Right ventricle myocardium superior (tissue), 1 donor: ENCODE results near the gene RNF39. TPM values are rescaled to one million over a fixed set of nuclear protein-coding genes. Genes with fewer than 3 reads are reported as not detected.
"Not testable (repeated sequence)": the region's sequence is repeated elsewhere in the genome, so short reads cannot be mapped to it uniquely, and the experiment has no call there.

Experiments
- ATAC-seq: fragments of 200-7000 bp; cut with Tn5 transposase; one replicate; pipeline ENCODE4 v1.9.1; 2020; ENCODE audit warnings: mild to moderate bottlenecking; ENCODE audit not compliant: poor library complexity
- DNase-seq: peaks from one replicate; pipeline ENCODE4 v3.0.0-alpha.2; 2020
- intact Hi-C: fragments of 100-400 bp; cut with DNase I; formaldehyde crosslinking; loops from one replicate; pipeline ENCODE4 v1.11.2; 2022
- long read RNA-seq: library from polyadenylated mRNA; unstranded; transcript quantifications from one replicate; pipeline ENCODE4 v2.0.0, GENCODE V29; 2021
- total RNA-seq: library from RNA; stranded (reverse); fragmentation: NEBNext Ultra II Directional; extraction: Animal tissue kit (Norgen Biotek cat#: 25700); gene quantifications from one replicate; pipeline ENCODE4 v1.2.1, GENCODE V29; 2021
- donor health status: DM: no; HTN: yes; CAD: no; lungs with severe emphysema.

RNF39 gene, protein sequence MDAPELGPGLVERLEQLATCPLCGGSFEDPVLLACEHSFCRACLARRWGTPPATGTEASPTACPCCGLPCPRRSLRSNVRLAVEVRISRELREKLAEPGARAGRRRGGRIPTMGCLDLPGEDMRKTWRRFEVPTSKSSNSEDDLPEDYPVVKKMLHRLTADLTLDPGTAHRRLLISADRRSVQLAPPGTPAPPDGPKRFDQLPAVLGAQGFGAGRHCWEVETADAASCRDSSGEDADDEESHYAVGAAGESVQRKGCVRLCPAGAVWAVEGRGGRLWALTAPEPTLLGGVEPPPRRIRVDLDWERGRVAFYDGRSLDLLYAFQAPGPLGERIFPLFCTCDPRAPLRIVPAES
- total RNA-seq = not detected
- long read RNA-seq = 0 reads

DNA sequence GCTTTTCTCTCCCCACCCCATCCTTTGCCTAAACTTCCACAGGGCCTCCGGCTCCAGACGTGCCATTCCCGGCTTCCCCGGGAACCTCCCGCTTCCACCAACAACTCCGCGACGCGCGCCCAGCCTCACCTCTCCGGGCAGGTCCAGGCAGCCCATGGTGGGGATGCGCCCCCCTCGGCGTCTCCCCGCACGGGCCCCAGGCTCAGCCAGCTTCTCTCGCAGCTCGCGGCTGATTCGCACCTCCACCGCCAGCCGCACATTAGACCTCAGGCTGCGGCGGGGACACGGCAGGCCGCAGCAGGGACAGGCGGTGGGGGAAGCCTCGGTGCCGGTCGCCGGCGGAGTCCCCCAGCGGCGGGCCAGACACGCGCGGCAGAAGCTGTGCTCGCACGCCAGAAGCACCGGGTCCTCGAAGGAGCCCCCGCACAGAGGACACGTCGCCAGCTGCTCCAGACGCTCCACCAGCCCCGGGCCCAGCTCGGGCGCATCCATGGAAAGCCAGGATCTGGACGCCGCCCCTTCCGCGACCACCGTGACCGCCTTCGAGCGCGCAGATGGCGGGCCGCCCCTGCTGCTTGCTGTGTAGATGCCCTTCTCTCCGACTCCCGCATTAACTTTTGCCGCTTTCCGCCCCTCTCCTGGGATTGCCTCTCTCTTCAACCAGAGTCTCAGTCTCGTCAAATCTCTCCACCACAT is at the start of gene RNF39:
TSS of gene RNF39 (minus strand) at position 676 of the 696 bp plus-strand sequence. CDS start at position 492, 184 bp downstream.
- intact Hi-C loops = no loop called here
- ATAC-seq = no peak
- no peak for DNase-seq

DNA sequence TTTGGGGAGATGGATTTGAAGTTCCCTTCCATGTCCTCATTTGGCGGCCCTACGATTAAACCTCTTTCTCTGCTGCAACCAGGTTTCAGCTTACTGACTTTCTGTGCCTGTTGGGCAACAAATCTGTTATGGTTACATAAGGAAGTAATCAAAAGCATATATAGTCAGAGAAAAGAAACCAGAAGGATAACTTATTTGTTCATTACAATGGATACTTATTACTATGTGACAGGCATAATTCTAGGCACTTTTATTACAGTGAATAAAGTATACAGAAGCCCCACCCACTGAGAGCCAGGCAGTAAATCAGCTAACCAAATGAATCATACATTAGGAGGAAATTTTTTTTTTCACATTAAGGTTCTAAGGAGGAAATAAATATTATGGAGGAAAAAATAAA is 46.9 kb upstream of the RNF39 start:
- no peak for DNase-seq
- ATAC-seq = no peak
- intact Hi-C loops = no loop called here

DNA sequence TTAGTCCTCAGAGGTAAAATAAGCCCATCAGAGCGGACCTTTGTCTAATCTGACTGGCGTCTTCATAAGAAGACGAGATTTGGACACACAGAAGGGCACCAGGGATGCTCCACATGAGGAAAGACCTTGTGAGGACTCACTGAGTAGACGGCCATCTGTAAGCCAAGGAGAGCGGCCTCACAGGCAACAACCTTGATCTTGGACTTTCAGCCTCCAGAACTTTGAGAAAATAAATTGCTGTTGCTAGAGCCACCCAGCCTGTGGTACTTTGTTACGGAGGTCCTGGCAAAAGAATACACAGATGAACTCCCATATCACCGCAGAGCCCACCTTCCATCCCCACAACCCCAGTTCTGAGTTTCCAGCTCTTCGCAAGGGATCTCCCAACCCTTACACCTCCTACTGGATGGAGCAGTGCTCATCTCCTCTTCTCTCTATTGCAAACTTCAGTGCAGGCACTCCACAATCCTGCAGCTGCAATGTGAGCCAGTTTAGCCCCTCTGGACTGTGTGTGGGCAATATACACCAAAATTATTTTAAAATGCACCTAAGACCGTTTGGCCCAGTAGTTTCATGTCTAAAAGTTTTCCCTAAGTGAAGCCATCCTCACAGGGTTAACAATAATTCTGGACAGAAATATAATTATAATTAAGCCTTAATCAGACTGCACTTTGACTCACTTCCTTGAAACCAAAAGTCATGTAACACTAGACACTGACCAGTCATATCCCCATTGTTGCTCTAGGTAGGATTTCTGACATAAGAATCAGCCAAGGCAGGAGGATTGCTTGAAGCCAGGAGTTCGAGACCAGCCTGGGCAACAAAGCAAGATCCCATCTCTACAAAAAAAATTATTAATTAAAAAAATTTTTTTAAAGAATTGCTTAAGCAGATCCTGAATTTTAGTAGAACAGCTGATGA is 46.1 kb upstream of the RNF39 start:
- DNase-seq (no peak), ATAC-seq (no peak)
- intact Hi-C loops = no loop called here

DNA sequence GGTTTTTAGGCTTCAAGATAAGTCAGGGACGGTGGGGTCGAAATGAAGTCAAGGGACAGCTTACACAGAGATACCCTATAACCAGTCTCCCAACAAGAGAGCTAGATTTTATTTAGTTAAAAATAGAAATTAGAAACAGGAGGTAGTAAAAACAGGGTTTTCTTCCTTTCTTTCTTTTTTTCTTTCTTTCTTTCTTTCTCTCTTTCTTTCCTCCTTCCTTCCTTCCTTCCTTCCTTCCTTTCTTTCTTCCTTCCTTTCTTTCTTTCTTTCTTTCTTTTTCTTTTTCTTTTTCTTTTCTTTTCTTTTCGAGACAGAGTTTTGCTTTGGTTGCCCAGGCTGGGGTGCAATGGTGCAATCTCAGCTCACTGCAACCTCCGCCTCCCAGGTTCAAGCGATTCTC is 43.1 kb upstream of the RNF39 start:
- intact Hi-C loops, DNase-seq, ATAC-seq: not testable (repeated sequence)

DNA sequence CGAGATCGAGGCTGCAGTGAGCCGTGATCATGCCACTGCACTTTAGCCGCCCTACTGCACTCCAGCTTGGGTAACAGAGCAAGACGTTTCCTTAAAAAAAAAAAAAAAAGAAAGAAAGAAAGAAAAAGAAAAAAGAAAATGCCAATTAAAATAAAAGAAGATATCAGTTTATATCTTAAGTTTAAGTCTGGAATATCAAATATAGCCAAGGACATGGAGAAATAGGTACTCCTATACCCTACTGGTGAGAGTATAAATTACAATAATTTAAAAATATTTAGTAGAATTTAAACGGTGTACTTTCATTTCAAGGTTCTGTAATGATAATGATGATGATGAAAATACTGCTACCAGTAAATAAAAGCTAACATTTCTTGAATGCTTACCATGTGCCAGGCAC is 41.2 kb upstream of the RNF39 start:
- ATAC-seq (no peak), DNase-seq (no peak)
- intact Hi-C loops = no loop called here

DNA sequence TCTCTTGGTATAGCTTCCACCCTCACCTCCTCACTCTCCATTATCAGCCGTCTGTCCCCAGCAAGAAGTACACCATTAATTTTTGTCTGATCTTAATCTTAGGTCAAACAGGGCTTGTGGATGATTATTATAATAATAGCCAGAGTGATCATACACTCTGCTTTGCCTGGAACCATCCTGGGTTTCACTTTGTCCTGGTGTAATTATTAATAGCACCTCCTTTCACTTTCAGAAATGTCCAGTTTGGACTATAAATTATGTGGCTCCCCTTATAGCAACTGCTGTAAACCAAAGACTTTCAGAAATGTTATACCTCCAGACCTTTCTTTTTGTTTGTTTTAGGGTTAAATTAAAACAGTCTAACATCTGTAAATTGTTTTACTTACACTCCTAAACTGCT is 38.3 kb upstream of the RNF39 start:
- DNase-seq (no peak), ATAC-seq (no peak)
- intact Hi-C loops = no loop called here

DNA sequence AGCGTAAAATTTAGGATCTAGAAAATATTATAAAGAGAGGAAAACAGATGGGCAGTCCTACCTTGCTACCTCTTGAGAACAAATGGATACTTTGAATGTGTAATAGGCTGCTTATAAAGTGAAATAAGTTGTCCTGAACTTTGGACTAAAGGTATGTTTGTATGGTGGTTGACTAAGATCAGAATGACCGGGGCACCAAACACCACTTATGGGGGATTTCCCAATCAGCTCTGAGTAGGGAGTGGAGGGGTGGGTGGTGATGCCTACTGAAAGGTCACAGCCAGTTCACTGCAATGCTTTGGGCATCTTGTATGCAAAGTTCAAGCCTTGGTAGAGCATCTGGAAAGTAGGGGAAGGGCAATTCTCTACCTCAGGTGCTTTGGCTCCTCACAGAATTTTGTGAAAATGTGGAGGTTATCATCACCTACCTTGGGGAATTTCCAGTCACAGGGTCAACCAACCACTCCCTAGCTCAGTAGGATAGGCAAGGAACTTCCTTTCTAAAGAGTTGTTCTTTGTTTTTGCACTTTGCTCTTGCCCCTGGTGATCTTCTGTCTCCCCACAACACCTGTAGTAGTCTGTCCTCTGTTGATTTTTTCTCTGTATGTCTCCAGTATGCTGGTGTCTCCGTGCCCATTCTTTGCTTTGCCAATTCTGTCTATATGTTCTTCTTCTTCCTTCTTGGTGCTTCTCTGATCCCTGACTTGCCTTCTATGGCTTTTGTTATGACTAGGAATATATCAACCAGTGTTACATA is 37.6 kb upstream of the RNF39 start, which contains the start of gene TRIM31:
TSS of gene TRIM31 (minus strand) at position 88 of the 757 bp plus-strand sequence. CDS start 285 bp downstream, outside the sequence.
- intact Hi-C loops = no loop called here
- DNase-seq = no peak
- no peak for ATAC-seq

DNA sequence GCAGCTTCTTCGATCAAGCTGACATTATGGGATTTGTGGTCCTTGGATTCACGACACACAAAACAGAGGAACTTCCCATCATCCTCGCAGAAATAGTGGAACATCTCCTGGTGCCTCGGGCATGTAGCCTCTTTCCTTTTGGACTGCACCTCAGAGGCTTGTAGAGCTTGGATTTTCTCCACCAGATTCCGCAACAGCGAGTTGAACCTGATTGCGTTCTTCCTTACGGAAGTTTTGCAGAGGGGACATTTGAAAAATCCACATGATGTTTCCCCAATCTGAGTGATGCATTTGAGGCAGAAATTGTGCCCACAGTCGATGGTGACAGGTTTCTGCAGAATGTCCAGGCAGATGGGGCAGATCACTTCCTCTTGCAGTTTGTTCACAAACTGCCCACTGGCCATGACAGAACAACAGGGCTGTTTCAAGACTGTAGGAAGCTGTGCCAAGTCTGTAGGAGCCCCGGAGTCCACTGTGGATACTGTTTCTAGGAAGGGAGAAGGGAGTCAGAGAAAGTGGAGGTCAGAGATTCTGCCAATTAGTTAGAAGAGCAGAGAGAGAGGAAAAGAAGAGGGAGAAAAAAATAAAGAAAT is 36.9 kb upstream of the RNF39 start:
- intact Hi-C loops = no loop called here
- DNase-seq = no peak
- no peak for ATAC-seq

DNA sequence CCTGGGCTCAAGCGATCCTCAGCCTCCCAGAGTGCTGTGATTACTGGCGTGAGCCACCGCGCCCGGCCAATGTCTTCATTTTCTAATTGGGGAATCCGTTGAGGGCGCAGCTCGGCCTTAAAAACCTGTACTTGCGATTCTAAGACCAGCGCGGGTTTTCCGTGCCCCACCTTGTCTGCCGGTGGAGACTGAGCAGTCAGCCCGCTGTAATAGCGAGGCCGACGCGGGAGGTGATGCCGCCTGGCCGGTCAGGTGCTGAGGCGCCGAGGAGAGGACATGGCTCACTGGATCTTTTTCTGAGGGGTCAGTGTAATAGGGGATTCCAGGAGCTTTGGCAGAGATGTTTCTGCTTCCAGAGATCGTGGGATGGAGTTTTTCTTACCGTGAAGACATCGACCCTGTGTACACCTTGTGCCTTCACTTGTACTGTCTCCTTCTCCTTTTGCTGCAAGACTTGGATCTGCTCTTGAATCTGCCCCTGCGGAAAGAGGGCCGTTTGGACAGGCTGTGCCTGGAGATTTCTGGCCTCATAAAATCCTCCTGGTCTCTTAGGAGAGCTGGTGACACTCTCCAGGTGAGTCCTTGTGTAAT is 35.8 kb upstream of the RNF39 start:
- intact Hi-C loops = no loop called here
- no peak for DNase-seq
- ATAC-seq = no peak

DNA sequence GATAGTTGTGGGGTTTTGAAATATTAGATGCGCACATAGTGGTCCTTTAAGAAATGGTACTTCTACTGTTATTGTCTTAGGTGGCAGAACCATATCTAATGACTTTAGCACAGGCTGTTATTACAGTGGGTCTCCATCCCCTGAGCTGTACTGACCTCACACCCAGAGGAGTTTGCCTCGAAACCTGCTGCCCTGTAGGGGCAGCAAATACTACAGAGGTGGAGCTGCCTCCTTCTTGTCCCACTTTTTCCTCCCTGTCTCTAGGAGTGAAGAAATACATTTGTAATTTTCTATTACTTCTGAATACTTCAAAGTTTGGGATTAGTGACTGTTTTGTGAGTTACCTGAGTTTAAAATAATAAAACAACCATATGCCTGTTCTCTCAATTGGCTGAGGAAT is 29.1 kb upstream of the RNF39 start:
- no peak for DNase-seq
- intact Hi-C loops = no loop called here
- ATAC-seq = no peak

DNA sequence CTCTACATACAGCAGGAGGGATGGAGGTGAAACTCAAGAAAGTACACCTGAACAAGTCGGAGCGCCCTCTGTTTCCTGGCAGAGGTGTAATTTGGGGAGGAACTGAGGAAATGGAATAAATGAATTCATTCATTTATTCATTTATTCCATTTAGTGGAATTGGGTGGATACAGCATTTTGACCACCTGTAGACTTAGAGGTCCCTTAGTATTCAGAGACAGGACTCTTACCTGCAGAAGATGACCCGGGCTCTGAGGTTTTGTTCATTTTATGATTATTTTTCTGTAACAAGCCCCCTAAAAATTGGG is 28.3 kb upstream of the RNF39 start:
- intact Hi-C loops = loop anchor here (2.0 kb wide), 1 partner anchor 27 kb away; no protein-coding TSS in a partner anchor
- ATAC-seq = no peak
- no peak for DNase-seq

DNA sequence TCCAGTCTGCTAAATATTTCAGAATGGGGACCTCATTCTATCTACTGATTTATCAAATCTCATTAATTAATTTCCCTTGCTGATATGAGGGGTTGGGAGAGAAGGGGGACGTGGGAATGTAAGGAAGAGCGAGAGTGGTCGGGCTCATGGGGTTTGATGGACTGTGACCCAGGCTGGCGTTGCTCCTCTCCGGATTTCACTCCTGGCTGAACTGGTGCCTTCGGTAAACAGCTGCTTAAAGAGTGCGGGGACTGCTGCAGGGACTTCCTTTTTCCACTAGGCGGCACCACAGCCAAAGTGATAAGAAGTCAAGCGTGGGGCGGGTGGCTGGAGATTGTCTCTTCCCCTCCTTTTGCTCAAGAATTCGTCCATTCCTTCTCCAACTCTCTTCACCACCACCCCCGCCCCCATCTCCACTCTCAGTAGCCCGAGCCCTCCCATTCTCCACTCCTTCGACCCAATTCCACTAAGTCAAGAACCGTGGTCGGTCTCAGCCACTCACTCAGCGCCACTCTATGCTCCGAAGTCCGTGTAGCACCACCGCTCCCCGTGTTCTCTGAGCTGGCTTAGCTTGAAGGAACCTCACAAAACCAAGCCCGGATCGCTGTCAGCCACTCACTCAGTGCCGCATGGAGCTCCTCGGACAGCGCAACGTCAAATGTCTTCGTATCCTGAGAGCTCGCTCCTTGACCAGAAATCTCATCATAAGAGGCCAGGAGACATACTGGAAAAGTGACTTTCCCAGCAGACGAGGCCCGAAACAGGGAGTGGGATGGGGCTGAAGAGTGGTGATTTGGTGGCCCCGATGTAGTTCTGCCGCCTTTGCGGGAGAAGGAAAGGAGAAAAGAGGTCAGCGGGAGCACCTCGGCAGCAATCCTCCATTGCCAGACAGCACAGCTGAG is 27.7 kb upstream of the RNF39 start:
- intact Hi-C loops = loop anchor here (2.0 kb wide), 1 partner anchor 28 kb away; no protein-coding TSS in a partner anchor
- ATAC-seq (peak; percentile 87), DNase-seq (peak; percentile 91)

DNA sequence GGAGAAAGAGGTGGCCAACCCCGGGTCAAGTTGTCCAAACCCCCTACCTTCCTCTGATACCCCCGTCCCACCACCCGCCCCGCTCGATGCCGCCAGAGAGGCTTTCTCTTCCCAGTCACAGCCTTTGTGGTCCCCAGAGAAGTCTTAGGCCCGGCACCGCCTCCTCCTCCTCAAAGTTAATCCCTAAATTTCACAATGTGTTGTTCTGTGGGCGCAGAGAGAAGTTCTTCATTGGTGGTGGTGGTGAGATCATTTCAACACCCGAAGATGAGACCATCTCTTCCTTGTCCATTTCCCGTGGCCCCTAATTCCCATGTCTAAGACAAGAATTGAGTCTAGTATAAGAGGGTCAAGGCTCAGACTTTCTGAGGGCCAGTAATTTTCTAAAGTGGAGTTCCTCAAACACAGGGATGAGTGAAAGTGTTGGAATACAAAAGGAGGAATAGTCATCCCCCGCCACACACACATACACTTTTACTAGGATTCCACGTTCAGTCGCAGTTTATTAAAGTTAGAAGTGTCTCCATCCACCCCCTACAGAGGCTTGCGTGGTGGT is 26.9 kb upstream of the RNF39 start:
- intact Hi-C loops = loop anchor here (2.0 kb wide), 1 partner anchor 28 kb away; no protein-coding TSS in a partner anchor
- DNase-seq = no peak
- ATAC-seq = peak; percentile 14

DNA sequence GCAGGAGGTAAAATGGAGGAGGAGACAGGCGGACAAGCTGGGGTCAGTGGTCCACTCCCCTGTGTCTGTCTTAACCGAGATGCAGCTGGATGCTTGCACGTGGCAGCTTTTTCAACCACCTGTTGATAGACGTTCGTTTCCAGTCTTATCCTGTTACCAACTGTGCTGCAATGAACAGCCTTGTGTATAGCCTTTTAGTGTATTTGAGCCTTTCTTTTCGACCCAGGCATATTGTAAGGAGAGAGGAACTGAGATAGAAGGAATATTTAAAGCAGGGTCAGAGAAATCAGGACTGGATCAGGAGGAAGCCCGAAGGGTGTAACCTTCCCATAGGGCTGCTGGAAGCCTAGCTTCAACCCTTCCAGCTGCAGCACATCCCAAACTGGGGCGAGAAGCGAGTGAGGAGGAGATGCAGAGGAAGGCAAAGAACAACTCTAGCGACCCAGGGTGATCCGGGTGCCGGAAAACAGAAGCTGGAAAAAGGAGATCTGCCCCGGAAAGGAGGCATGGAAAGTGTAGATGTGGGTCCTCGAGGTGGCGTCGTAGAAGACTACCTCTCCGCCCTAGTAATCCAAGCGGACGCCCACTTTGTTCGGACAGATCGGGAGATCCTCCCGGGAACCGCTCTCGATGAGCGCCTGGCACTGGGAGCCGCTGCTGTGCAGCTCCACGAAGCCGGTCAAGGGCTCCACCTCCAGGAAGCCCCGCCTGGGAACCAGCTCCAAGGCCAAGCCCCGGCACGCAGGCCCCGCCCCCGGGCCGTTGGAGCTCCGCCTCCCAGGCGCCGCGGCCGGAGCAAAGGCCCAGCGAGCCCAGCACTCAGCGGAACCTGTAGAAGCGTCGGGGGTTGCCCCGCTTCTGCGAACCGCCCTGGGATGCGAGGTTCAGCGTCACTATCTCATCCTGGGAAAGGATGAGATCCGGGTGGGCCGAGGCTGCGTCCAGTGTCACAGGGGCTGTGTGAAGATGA is 26.2 kb upstream of the RNF39 start:
- intact Hi-C loops = loop anchor here (2.0 kb wide), 1 partner anchor 29 kb away; no protein-coding TSS in a partner anchor
- DNase-seq = peak; percentile 96
- ATAC-seq = peak; percentile 98
